ENCODE data around the gene RAPGEF5. TPM values are rescaled to one million over a fixed set of nuclear protein-coding genes. Genes with fewer than 3 reads are reported as not detected.

RAPGEF5 gene
- polyA plus RNA-seq = 10 to 100 TPM in 2 of 4 donors, 1 to 10 TPM in 2; 5.4 to 33.4 (median 10.1) TPM
- long read RNA-seq, donor 1, full-length matches to known transcripts = 1 of 49 reads
- long read RNA-seq, donor 1, partial matches to known transcripts = 48 of 49 reads
- long read RNA-seq, donor 1, other reads (novel, unspliced or antisense) = 0 of 49 reads
- long read RNA-seq, donor 2, full-length matches to known transcripts = 1 of 1 reads
- long read RNA-seq, donor 2, partial matches to known transcripts = 0 of 1 reads
- long read RNA-seq, donor 2, other reads (novel, unspliced or antisense) = 0 of 1 reads
- long read RNA-seq, donor 3 = 0 reads
- long read RNA-seq, donor 4 = 0 reads
- long read RNA-seq, donor 5 = 0 reads
- long read RNA-seq, donor 6, full-length matches to known transcripts = 1 of 8 reads
- long read RNA-seq, donor 6, partial matches to known transcripts = 7 of 8 reads
- long read RNA-seq, donor 6, other reads (novel, unspliced or antisense) = 0 of 8 reads
- long read RNA-seq, donor 7 = 0 reads
- long read RNA-seq, donor 8 = 0 reads
- long read RNA-seq, donor 9 = 0 reads
- long read RNA-seq, donor 10, full-length matches to known transcripts = 1 of 1 reads
- long read RNA-seq, donor 10, partial matches to known transcripts = 0 of 1 reads
- long read RNA-seq, donor 10, other reads (novel, unspliced or antisense) = 0 of 1 reads

- H3K4me1 ChIP-seq (ENCODE audit: control insufficient read depth in 3 of 3, insufficient read depth in 2 of 3, low read depth in 1 of 3, low read length in 2 of 3) = peaks cover 0 to 31% (median 0%) of the 10 kb centered on the region in 3 donors
- peaks cover 3 to 4% of the 10 kb centered on the region in 2 donors for H3K9me3 ChIP-seq (ENCODE audit: control insufficient read depth in 2 of 2, insufficient read depth in 1 of 2, low read depth in 1 of 2, low read length in 1 of 2)
- DNase-seq (peak; percentile 75 to 83), FAIRE-seq (no peak)
- peak within 1 kb of the TSS; percentile 59 to 98 (median 68) for H3K4me3 ChIP-seq (ENCODE audit: low read depth in 1 of 3, low read length in 3 of 3)
- peak within 1 kb of the TSS; percentile 80 to 93 (median 91) for H3K27ac ChIP-seq (ENCODE audit: low read depth in 1 of 3, low read length in 2 of 3)
- peaks cover 0 to 7% (median 0%) of the 10 kb centered on the region in 3 donors for H3K27me3 ChIP-seq (ENCODE audit: control insufficient read depth in 3 of 3, insufficient read depth in 3 of 3, low read length in 3 of 3)
- WGBS, 3 donors = 0 to 1% (median 0%) methylated on average over 33 to 95 of the region's 95 CpGs
- no peaks in the 10 kb centered on the region for H3K36me3 ChIP-seq (ENCODE audit: control insufficient read depth in 3 of 3, insufficient read depth in 2 of 3, low read depth in 1 of 3, low read length in 3 of 3)
Measured at GRCh38 chr7:22356701-22357310, at the start of gene RAPGEF5. Gene RAPGEF5 (minus strand): TSS chr7:22357154. CDS start chr7:22357060, 94 bp downstream.

- no peak for DNase-seq
- no peak overlapping the region for H3K27ac ChIP-seq (ENCODE audit: low read depth in 1 of 3, low read length in 2 of 3)
Measured at GRCh38 chr7:22406715-22407114, 49.8 kb upstream of the RAPGEF5 start.

GRCh38 chr7:22404421-22405023 lies 47.6 kb upstream of the RAPGEF5 start:
- no peaks in the 10 kb centered on the region for H3K9me3 ChIP-seq (ENCODE audit: control insufficient read depth in 2 of 2, insufficient read depth in 1 of 2, low read depth in 1 of 2, low read length in 1 of 2)
- H3K36me3 ChIP-seq (ENCODE audit: control insufficient read depth in 3 of 3, insufficient read depth in 2 of 3, low read depth in 1 of 3, low read length in 3 of 3) = no peaks in the 10 kb centered on the region
- H3K27me3 ChIP-seq (ENCODE audit: control insufficient read depth in 3 of 3, insufficient read depth in 3 of 3, low read length in 3 of 3) = no peaks in the 10 kb centered on the region
- WGBS, 3 donors = 85 to 92% (median 88%) methylated on average over 3 of the region's 3 CpGs
- H3K4me3 ChIP-seq (ENCODE audit: low read depth in 1 of 3, low read length in 3 of 3) = no peak overlapping the region
- DNase-seq (no peak), FAIRE-seq (no peak)
- no peaks in the 10 kb centered on the region for H3K4me1 ChIP-seq (ENCODE audit: control insufficient read depth in 3 of 3, insufficient read depth in 2 of 3, low read depth in 1 of 3, low read length in 2 of 3)
- no peak overlapping the region for H3K27ac ChIP-seq (ENCODE audit: low read depth in 1 of 3, low read length in 2 of 3)

More at GRCh38 chr7:22406715-22407114, 49.8 kb upstream of the RAPGEF5 start:
- FAIRE-seq = no peak
- no peaks in the 10 kb centered on the region for H3K9me3 ChIP-seq (ENCODE audit: control insufficient read depth in 2 of 2, insufficient read depth in 1 of 2, low read depth in 1 of 2, low read length in 1 of 2)
- no peaks in the 10 kb centered on the region for H3K27me3 ChIP-seq (ENCODE audit: control insufficient read depth in 3 of 3, insufficient read depth in 3 of 3, low read length in 3 of 3)
- no peaks in the 10 kb centered on the region for H3K4me1 ChIP-seq (ENCODE audit: control insufficient read depth in 3 of 3, insufficient read depth in 2 of 3, low read depth in 1 of 3, low read length in 2 of 3)
- WGBS, 3 donors = 95 to 96% (median 96%) methylated on average over 4 of the region's 4 CpGs
- H3K4me3 ChIP-seq (ENCODE audit: low read depth in 1 of 3, low read length in 3 of 3) = no peak overlapping the region
- no peaks in the 10 kb centered on the region for H3K36me3 ChIP-seq (ENCODE audit: control insufficient read depth in 3 of 3, insufficient read depth in 2 of 3, low read depth in 1 of 3, low read length in 3 of 3)

GRCh38 chr7:22403344-22403743 lies 46.4 kb upstream of the RAPGEF5 start:
- Histone ChIP-seq H3K9me3 (ENCODE audit: control insufficient read depth in 2 of 2, insufficient read depth in 1 of 2, low read depth in 1 of 2, low read length in 1 of 2) (no peaks in the 10 kb centered on the region), H3K27ac (ENCODE audit: low read depth in 1 of 3, low read length in 2 of 3) (no peak overlapping the region), H3K4me1 (ENCODE audit: control insufficient read depth in 3 of 3, insufficient read depth in 2 of 3, low read depth in 1 of 3, low read length in 2 of 3) (no peaks in the 10 kb centered on the region), H3K36me3 (ENCODE audit: control insufficient read depth in 3 of 3, insufficient read depth in 2 of 3, low read depth in 1 of 3, low read length in 3 of 3) (no peaks in the 10 kb centered on the region), H3K27me3 (ENCODE audit: control insufficient read depth in 3 of 3, insufficient read depth in 3 of 3, low read length in 3 of 3) (no peaks in the 10 kb centered on the region), H3K4me3 (ENCODE audit: low read depth in 1 of 3, low read length in 3 of 3) (no peak overlapping the region)
- DNase-seq (no peak), FAIRE-seq (no peak)
- 95 to 100% (median 95%) methylated on average over 2 of the region's 2 CpGs for WGBS, 3 donors

GRCh38 chr7:22402250-22402649 lies 45.3 kb upstream of the RAPGEF5 start:
- DNase-seq (peak in 1 of 2 donors; percentile 42), FAIRE-seq (no peak)
- WGBS, 3 donors = 54 to 78% (median 64%) methylated on average over 2 of the region's 2 CpGs
- no peaks in the 10 kb centered on the region for H3K4me1 ChIP-seq (ENCODE audit: control insufficient read depth in 3 of 3, insufficient read depth in 2 of 3, low read depth in 1 of 3, low read length in 2 of 3)
- no peaks in the 10 kb centered on the region for H3K9me3 ChIP-seq (ENCODE audit: control insufficient read depth in 2 of 2, insufficient read depth in 1 of 2, low read depth in 1 of 2, low read length in 1 of 2)
- no peak overlapping the region for H3K4me3 ChIP-seq (ENCODE audit: low read depth in 1 of 3, low read length in 3 of 3)
- H3K27ac ChIP-seq (ENCODE audit: low read depth in 1 of 3, low read length in 2 of 3) = no peak overlapping the region
- no peaks in the 10 kb centered on the region for H3K27me3 ChIP-seq (ENCODE audit: control insufficient read depth in 3 of 3, insufficient read depth in 3 of 3, low read length in 3 of 3)
- no peaks in the 10 kb centered on the region for H3K36me3 ChIP-seq (ENCODE audit: control insufficient read depth in 3 of 3, insufficient read depth in 2 of 3, low read depth in 1 of 3, low read length in 3 of 3)

- Histone ChIP-seq H3K9me3 (ENCODE audit: control insufficient read depth in 2 of 2, insufficient read depth in 1 of 2, low read depth in 1 of 2, low read length in 1 of 2) (no peaks in the 10 kb centered on the region), H3K27ac (ENCODE audit: low read depth in 1 of 3, low read length in 2 of 3) (no peak overlapping the region), H3K4me3 (ENCODE audit: low read depth in 1 of 3, low read length in 3 of 3) (no peak overlapping the region), H3K4me1 (ENCODE audit: control insufficient read depth in 3 of 3, insufficient read depth in 2 of 3, low read depth in 1 of 3, low read length in 2 of 3) (no peaks in the 10 kb centered on the region), H3K36me3 (ENCODE audit: control insufficient read depth in 3 of 3, insufficient read depth in 2 of 3, low read depth in 1 of 3, low read length in 3 of 3) (no peaks in the 10 kb centered on the region), H3K27me3 (ENCODE audit: control insufficient read depth in 3 of 3, insufficient read depth in 3 of 3, low read length in 3 of 3) (no peaks in the 10 kb centered on the region)
- no peak for DNase-seq
- WGBS, 3 donors = 78 to 85% (median 84%) methylated on average over 3 of the region's 3 CpGs
- FAIRE-seq = no peak
Measured at GRCh38 chr7:22400936-22401553, 44.1 kb upstream of the RAPGEF5 start.

- Histone ChIP-seq H3K27ac (ENCODE audit: low read depth in 1 of 3, low read length in 2 of 3) (no peak overlapping the region), H3K36me3 (ENCODE audit: control insufficient read depth in 3 of 3, insufficient read depth in 2 of 3, low read depth in 1 of 3, low read length in 3 of 3) (no peaks in the 10 kb centered on the region), H3K4me3 (ENCODE audit: low read depth in 1 of 3, low read length in 3 of 3) (no peak overlapping the region), H3K9me3 (ENCODE audit: control insufficient read depth in 2 of 2, insufficient read depth in 1 of 2, low read depth in 1 of 2, low read length in 1 of 2) (no peaks in the 10 kb centered on the region), H3K27me3 (ENCODE audit: control insufficient read depth in 3 of 3, insufficient read depth in 3 of 3, low read length in 3 of 3) (no peaks in the 10 kb centered on the region), H3K4me1 (ENCODE audit: control insufficient read depth in 3 of 3, insufficient read depth in 2 of 3, low read depth in 1 of 3, low read length in 2 of 3) (no peaks in the 10 kb centered on the region)
- FAIRE-seq = no peak
- WGBS, 3 donors = 78 to 79% (median 79%) methylated on average over 10 of the region's 10 CpGs
- no peak for DNase-seq
Measured at GRCh38 chr7:22400150-22400814, 43.3 kb upstream of the RAPGEF5 start.

Data from small intestine (tissue), 16 donors.